Prostate gland (tissue), 2 donors: ENCODE results near the gene DNAJC3. TPM values are rescaled to one million over a fixed set of nuclear protein-coding genes. Genes with fewer than 3 reads are reported as not detected.
A peak's percentile ranks its signal among the peaks of the same experiment; 100 is the strongest.

Experiments
- DNase-seq: peaks from one replicate; pipeline ENCODE4 v3.0.0-alpha.2; 2019; ENCODE audit warnings: low spot score
- H3K27ac ChIP-seq, 2 donors: fragments of 200-600 bp; sonication (generic); 2 replicates each; pipeline ENCODE4 v1.5.1; 2017 to 2019
- H3K27me3 ChIP-seq: fragments of 200-600 bp; sonication (generic); replicated peaks from 2 replicates; pipeline ENCODE4 v1.5.1; 2019; ENCODE audit not compliant: insufficient read depth
- H3K36me3 ChIP-seq, 2 donors: fragments of 200-600 bp; sonication (generic); 1 replicate in 1 of 2; 2 replicates in 1 of 2; pipeline versions ENCODE4 v1.5.1 to v1.8.1; 2017 to 2019
- H3K4me1 ChIP-seq: fragments of 200-600 bp; sonication (generic); replicated peaks from 2 replicates; pipeline ENCODE4 v1.5.1; 2019
- H3K4me3 ChIP-seq, 2 donors: fragments of 200-600 bp; sonication (generic); 2 replicates each; pipeline ENCODE4 v1.5.1; 2017 to 2019
- H3K9me3 ChIP-seq: fragments of 200-600 bp; sonication (generic); 2 replicates; pipeline ENCODE4 v1.5.1; 2017
- CTCF ChIP-seq, 4 experiments: fragments of 200-600 bp in 2 of 4; fragments of 450-650 bp in 2 of 4; sonication (generic) in 2 of 4; IDR thresholded peaks; 1 replicate in 3 of 4; 2 replicates in 1 of 4; pipeline ENCODE4 v1.5.1; 2016 to 2019; ENCODE audit warnings: antibody characterized with exemption in 4 of 4, mild to moderate bottlenecking in 2 of 4, moderate library complexity in 2 of 4
- POLR2A ChIP-seq: fragments of 450-650 bp; IDR thresholded peaks from one replicate; pipeline ENCODE4 v1.6.1; 2016; ENCODE audit warnings: antibody characterized with exemption, mild to moderate bottlenecking
- POLR2AphosphoS5 ChIP-seq: sonication (generic); formaldehyde crosslinking; IDR thresholded peaks from one replicate; pipeline ENCODE4 v1.6.1; 2017; ENCODE audit warnings: antibody characterized with exemption
- WGBS: methylation state at CpG from one replicate; pipeline ENCODE4 v1.1.5; 2018; 5-methylcytosine and 5-hydroxymethylcytosine counted together
- intact Hi-C: fragments of 100-400 bp; cut with DNase I; formaldehyde crosslinking; loops from one replicate; pipeline ENCODE4 v1.14.2; 2022
- total RNA-seq, 2 donors: library from RNA; depleted of rRNA; stranded (reverse); fragments of >200 nt; gene quantifications; one replicate each; pipeline ENCODE4 v1.1.0, GENCODE V29; 2016

The DNAJC3 gene
- 100 to 1,000 TPM in 1 of 2 donors, 10 to 100 TPM in 1; 44.7 to 106 TPM for total RNA-seq

GRCh38 chr13:95676762-95677563 lies at the start of gene DNAJC3:
DNAJC3 (plus strand) TSS chr13:95677139; CDS start chr13:95677256, 117 bp downstream.
- peak; percentile 99 for DNase-seq
- intact Hi-C loops, result loop anchor here (1.0 kb wide), 1 partner anchor 33 kb away; the partner anchor contains the start of gene DZIP1
- Histone ChIP-seq H3K4me3 (peak within 1 kb of the TSS; percentile 62 to 89), H3K27me3 (no peaks in the 10 kb centered on the region), H3K36me3 (no peaks in the 10 kb centered on the region), H3K4me1 (no peaks in the 10 kb centered on the region), H3K27ac (peak within 1 kb of the TSS; percentile 92 to 94), H3K9me3 (no peaks in the 10 kb centered on the region)
- WGBS, result 2% methylated on average over 86 of the region's 90 CpGs
- TF ChIP-seq POLR2A (peak; percentile 98), POLR2AphosphoS5 (peak; percentile 95), CTCF (IDR thresholded peaks at IDR 0.05) (no peak)

GRCh38 chr13:95627590-95627989 lies 49.3 kb upstream of the DNAJC3 start:
- DNase-seq, result no peak
- intact Hi-C loops, result no loop called here
- 95% methylated on average over 1 of the region's 1 CpG for WGBS
- Histone ChIP-seq H3K27ac (no peak overlapping the region), H3K27me3 (no peaks in the 10 kb centered on the region), H3K4me3 (no peak overlapping the region), H3K4me1 (no peaks in the 10 kb centered on the region), H3K36me3 (no peaks in the 10 kb centered on the region), H3K9me3 (no peaks in the 10 kb centered on the region)
- TF ChIP-seq POLR2A (no peak), CTCF (IDR thresholded peaks at IDR 0.05) (no peak), POLR2AphosphoS5 (no peak)

- H3K27ac ChIP-seq, result no peak overlapping the region
- H3K36me3 ChIP-seq, result no peaks in the 10 kb centered on the region
- no peaks in the 10 kb centered on the region for H3K4me1 ChIP-seq
- intact Hi-C loops, result no loop called here
- H3K4me3 ChIP-seq, result no peak overlapping the region
- TF ChIP-seq POLR2AphosphoS5 (no peak), POLR2A (no peak), CTCF (IDR thresholded peaks at IDR 0.05) (no peak)
- DNase-seq, result no peak
- no peaks in the 10 kb centered on the region for H3K9me3 ChIP-seq
- no peaks in the 10 kb centered on the region for H3K27me3 ChIP-seq
- WGBS, result 100% methylated on average over 1 of the region's 1 CpG
Observed at GRCh38 chr13:95628488-95628887, 48.5 kb upstream of the DNAJC3 start.

- TF ChIP-seq CTCF (IDR thresholded peaks at IDR 0.05), result no peak
- no peak for TF ChIP-seq POLR2AphosphoS5
- no peak for TF ChIP-seq POLR2A
- 87% methylated on average over 4 of the region's 4 CpGs for WGBS
- no peaks in the 10 kb centered on the region for H3K27me3 ChIP-seq
- H3K27ac ChIP-seq, result no peak overlapping the region
- intact Hi-C loops, result no loop called here
- no peaks in the 10 kb centered on the region for H3K9me3 ChIP-seq
- no peak overlapping the region for H3K4me3 ChIP-seq
- no peaks in the 10 kb centered on the region for H3K4me1 ChIP-seq
- no peak for DNase-seq
- no peaks in the 10 kb centered on the region for H3K36me3 ChIP-seq
Observed at GRCh38 chr13:95629071-95629470, 47.9 kb upstream of the DNAJC3 start.

- 90% methylated on average over 3 of the region's 3 CpGs for WGBS
- no peak overlapping the region for H3K4me3 ChIP-seq
- no peak overlapping the region for H3K27ac ChIP-seq
- H3K36me3 ChIP-seq, result no peaks in the 10 kb centered on the region
- intact Hi-C loops, result no loop called here
- no peaks in the 10 kb centered on the region for H3K9me3 ChIP-seq
- H3K27me3 ChIP-seq, result no peaks in the 10 kb centered on the region
- no peak for TF ChIP-seq POLR2A
- no peak for TF ChIP-seq POLR2AphosphoS5
- no peak for TF ChIP-seq CTCF (IDR thresholded peaks at IDR 0.05)
- H3K4me1 ChIP-seq, result no peaks in the 10 kb centered on the region
- DNase-seq, result no peak
Observed at GRCh38 chr13:95630593-95630992, 46.3 kb upstream of the DNAJC3 start.
